ENCODE results near the gene QSOX1.

The QSOX1 gene

DNA sequence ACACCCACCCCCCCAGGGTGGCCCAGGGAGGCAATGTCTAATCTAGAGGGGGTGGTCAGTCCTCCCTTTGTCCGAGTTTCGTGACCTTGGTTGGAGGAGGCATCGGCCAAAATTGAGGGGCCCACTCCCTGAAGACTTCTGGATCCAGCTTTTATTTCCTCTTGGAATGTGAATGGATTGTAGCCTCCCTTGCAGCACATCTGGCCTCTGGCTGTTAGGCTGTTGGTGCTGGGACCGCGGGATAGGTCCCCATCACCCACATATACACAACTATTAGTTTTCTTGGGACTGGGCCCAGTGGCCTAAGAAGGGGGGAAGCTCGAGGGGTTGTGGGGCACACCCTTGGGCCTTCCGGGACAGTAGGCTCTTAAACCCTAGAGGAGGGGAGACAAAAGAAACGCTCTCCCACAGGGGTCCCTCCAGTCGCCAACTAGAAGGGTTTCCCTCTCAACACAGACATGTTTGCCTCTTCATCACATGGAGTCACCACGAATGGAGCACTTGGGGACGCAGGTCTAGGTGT is 77.9 kb downstream of the QSOX1 start:
- DNase-seq (ENCODE audit: extremely low read depth in 1 of 2, low read depth in 1 of 2) = no peak

DNA sequence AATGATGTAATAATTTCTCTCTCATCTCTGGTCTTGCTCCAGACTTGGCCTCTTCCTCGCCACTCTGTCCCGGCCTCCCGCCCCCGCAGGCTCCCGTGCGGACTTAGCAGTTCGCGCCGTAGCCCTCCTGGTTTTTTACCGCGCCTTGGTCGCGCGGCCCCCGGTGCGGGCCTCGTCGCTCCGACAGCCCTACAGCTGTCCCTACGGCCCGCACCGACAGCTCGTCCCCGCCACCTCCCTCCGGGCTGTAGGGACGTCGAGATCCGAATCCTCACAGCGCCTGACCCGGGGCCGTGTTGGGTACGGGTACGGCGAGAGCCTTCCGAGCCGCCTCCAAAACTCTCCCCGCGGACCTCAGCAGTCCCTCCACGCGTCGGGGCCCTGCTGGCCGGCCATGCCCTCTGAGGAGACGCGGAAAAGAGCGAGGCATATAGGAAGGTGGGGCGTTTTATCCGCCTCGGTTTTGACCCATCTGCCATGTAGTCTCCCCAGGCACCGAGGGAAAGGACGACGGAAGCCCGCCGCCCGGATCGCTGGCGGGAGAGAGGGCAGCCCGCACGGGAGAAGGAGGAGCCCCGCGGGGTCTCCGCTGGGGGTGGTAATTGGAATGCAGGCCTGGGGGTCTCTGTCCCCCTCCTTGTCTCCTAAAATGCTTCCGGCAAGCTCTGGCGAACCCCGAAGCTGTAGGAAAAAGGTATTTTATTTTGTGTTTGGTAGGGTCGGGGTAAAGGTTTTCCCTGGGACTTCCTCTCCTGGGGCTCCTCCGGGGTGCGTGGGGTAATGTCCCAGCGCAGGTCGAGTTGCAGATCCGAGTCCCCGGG is 78.7 kb downstream of the QSOX1 start:
- no peak for DNase-seq (ENCODE audit: extremely low read depth in 1 of 2, low read depth in 1 of 2)

DNA sequence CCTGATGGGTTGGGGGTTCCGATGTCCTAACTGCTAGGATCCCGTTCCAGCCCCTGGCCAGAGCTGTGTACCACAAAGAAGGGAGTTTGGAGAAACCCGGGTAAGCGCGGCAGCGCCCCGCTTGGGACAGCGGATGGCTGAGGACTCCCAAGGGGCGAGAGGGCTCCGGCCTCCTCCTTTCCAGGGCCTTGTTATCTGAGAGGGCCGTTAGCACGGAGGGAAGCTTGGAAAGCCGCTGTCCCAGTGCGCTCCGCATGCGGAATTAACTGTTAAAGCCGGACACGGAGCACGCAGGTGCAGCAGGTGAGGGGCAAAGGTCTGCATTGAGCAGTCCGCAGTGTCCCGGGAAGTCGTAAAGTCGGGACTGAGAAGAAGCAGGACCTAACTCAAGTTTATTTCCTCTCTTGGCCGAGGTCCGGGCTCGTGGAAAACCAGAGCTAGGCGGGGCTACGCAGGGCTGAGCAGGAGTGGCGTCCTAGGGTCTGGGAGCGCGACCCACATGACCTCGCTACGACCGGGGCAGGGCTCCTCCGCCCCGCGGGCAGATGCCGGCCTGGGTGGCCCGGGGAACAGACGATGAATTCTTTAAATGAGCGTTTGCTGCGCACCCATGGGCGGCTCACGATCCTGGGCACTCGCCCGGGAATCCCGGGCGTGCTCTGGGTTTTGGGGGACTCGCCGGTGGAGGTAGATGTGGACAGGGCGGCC is 79.9 kb downstream of the QSOX1 start:
- DNase-seq (ENCODE audit: extremely low read depth in 1 of 2, low read depth in 1 of 2) = no peak

GRCh38 chr1:180235077-180235501 is 80.4 kb downstream of the QSOX1 start:
- DNase-seq (ENCODE audit: extremely low read depth in 1 of 2, low read depth in 1 of 2) = no peak

- no peak for DNase-seq (ENCODE audit: extremely low read depth in 1 of 2, low read depth in 1 of 2)
These were observed 81.0 kb downstream of the QSOX1 start for GRCh38 chr1:180235502-180236239.

GRCh38 chr1:180236698-180237509 is 82.2 kb downstream of the QSOX1 start:
- DNase-seq (ENCODE audit: extremely low read depth in 1 of 2, low read depth in 1 of 2) = no peak

DNA sequence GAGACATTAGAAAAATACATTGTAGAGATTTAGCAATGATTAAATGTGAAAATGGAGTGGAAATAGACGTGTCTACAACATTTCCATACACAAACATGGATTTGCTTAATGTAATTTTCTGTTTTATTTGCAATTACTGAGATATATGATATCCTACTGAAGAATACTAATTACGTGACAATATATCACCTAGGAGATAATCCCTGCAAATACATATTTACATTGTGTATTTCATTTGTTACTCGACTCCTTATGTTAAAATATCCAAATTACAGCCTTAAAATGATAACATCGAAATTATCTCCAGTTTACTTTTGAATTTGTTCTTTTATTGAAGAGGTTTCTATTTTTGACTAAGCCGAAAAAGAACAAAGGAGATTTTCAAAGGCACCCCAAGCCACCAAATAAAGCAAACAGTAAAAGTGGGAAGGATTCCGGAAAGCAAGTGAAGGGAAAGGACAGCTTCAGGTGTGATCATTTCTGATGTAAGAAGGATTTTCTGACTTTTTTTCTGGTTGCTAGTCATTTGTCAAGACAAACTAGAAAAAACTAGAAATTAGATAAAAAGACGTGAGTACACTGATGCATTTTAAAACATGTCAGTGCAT is 83.3 kb downstream of the QSOX1 start:
- DNase-seq (ENCODE audit: extremely low read depth in 1 of 2, low read depth in 1 of 2) = no peak

GRCh38 chr1:180238675-180239074 is 84.0 kb downstream of the QSOX1 start:
- DNase-seq (ENCODE audit: extremely low read depth in 1 of 2, low read depth in 1 of 2) = no peak

DNA sequence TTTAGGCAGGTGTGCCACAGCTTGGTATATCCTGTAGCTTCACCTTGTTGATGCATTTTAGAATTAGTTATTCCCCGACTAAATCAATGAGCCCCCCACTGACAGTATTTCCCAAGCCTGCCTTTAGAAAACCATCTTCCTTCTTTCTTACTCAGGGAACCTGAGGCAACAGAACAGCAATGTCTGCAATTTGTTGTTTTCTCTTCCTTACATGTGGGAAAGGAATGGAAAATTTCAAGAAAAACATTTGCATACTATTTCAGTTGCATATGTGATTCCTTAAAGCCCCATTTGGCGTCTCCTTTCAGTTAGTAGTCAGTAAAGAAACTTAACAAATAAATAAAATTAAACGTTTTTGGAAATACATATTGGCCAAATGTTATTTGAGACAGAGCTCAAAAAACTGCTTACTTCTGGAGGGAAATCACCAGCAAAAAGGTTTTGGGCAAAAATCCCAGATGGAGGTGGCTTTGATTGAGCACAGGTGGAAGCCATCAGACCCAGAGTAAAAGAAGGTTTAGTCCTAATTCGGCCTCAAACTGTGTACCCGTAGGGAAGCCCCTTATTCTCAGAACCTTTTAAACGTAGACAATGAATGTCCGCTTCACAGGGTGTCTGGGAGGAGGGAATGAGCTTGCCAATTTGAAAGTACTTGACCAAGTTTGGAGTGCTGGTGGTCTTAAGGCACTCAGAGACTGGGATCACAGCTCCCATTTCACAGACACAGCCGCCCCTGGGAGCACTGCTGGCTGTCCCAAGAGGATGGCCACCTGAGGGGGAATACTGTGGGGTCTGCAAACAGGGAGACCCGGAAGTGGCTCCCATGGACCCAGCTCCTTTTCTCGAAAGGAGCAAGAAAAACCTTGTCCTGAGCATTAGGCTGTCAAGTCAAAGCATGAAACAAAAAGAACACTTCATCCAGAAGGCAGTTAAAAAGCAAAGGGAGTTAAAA is 84.8 kb downstream of the QSOX1 start:
- no peak for DNase-seq (ENCODE audit: extremely low read depth in 1 of 2, low read depth in 1 of 2)

GRCh38 chr1:180241716-180242544 is 87.3 kb downstream of the QSOX1 start:
- DNase-seq (ENCODE audit: extremely low read depth in 1 of 2, low read depth in 1 of 2) = no peak

GRCh38 chr1:180243517-180244221 is 89.0 kb downstream of the QSOX1 start:
- no peak for DNase-seq (ENCODE audit: extremely low read depth in 1 of 2, low read depth in 1 of 2)

DNA sequence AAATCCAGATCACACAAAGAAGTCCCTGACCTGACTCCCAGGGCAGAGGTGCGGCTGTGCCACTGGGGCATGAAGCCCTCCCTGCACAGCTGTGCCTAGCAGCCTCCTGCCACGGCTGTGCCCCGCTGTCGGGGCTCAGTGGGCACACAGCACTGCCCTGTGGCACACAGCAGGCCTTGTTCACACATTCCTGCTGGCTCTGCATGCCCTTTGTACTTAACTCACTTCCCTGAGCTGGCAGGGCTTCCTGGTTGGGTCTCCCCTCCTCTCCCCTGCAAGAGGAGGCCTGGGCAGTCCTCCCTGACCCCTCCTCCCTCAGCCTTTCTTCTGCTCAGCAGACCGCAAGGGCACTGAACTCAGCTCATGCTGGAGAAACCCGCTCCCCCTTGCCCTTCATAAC is 90.2 kb downstream of the QSOX1 start:
- no peak for DNase-seq (ENCODE audit: extremely low read depth in 1 of 2, low read depth in 1 of 2)

DNA sequence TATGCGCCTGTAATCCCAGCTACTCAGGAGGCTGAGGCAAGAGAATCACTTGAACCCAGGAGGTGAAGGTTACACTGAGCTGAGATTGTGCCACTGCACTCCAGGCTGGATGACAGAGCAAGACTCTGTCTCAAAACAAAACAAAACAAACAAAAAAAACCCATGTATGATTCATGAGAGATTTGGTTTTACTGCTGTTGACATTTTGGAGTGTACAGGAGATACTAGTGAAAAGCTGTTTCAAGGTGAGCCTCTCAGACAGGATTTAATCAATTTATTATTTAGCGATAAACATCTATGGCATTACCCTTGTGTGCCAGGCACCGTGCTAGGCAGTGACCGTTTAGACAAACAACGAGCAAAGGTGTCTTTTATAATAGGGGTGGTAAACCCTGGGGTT is 91.9 kb downstream of the QSOX1 start:
- no peak for DNase-seq (ENCODE audit: extremely low read depth in 1 of 2, low read depth in 1 of 2)

GRCh38 chr1:180247061-180247460 is 92.4 kb downstream of the QSOX1 start:
- DNase-seq (ENCODE audit: extremely low read depth in 1 of 2, low read depth in 1 of 2) = no peak

GRCh38 chr1:180247580-180247979 is 92.9 kb downstream of the QSOX1 start:
- no peak for DNase-seq (ENCODE audit: extremely low read depth in 1 of 2, low read depth in 1 of 2)

- DNase-seq (ENCODE audit: extremely low read depth in 1 of 2, low read depth in 1 of 2) = no peak
These were observed 93.5 kb downstream of the QSOX1 start for GRCh38 chr1:180248176-180248575.

Data from activated CD8-positive, alpha-beta memory T cell treated with anti-CD3 and anti-CD28 coated beads for 1 hour (primary cell).